ENCODE results near the gene L3MBTL1.
"Not testable (repeated sequence)": the region's sequence is repeated elsewhere in the genome, so short reads cannot be mapped to it uniquely, and the experiment has no call there.

L3MBTL1 gene

GRCh38 chr20:43584448-43585136 lies 77.1 kb downstream of the L3MBTL1 start:
- TF ChIP-seq CTCF (IDR thresholded peaks at IDR 0.05), result no peak
- no peak for TF ChIP-seq ZFX (IDR thresholded peaks at IDR 0.05; ENCODE audit: borderline replicate concordance)
- no peak overlapping the region for H3K27ac ChIP-seq

- TF ChIP-seq ZFX (IDR thresholded peaks at IDR 0.05; ENCODE audit: borderline replicate concordance) (no peak), CTCF (IDR thresholded peaks at IDR 0.05) (no peak)
- H3K27ac ChIP-seq, result no peak overlapping the region
Observed at GRCh38 chr20:43586641-43587040, 79.1 kb downstream of the L3MBTL1 start.

- H3K27ac ChIP-seq, result not testable (repeated sequence)
Observed at GRCh38 chr20:43588526-43588925, 81.0 kb downstream of the L3MBTL1 start.

GRCh38 chr20:43590036-43590391 lies 82.5 kb downstream of the L3MBTL1 start:
- TF ChIP-seq ZFX (IDR thresholded peaks at IDR 0.05; ENCODE audit: borderline replicate concordance) (no peak), CTCF (IDR thresholded peaks at IDR 0.05) (no peak)
- H3K27ac ChIP-seq, result peak overlapping the region; percentile 80

GRCh38 chr20:43590392-43591303 lies 83.2 kb downstream of the L3MBTL1 start, which contains the start of gene IFT52:
Gene IFT52 (plus strand): TSS chr20:43590937. CDS start chr20:43594699, 3,762 bp downstream.
- TF ChIP-seq CTCF (IDR thresholded peaks at IDR 0.05) (no peak), ZFX (IDR thresholded peaks at IDR 0.05; ENCODE audit: borderline replicate concordance) (no peak)
- peak within 1 kb of the TSS; percentile 80 for H3K27ac ChIP-seq

Data from 22Rv1 (cell line).